ENCODE results near the gene PLEKHA6.
A peak's percentile ranks its signal among the peaks of the same experiment; 100 is the strongest.

Gene PLEKHA6

GRCh38 chr1:204289280-204289679, 70.4 kb downstream of the PLEKHA6 start:
- peaks cover 26% of the 10 kb centered on the region for H3K4me1 ChIP-seq (ENCODE audit: control insufficient read depth, low read depth, low read length)
- no peak overlapping the region for H2AK5ac ChIP-seq (ENCODE audit: low read length)
- H3K9ac ChIP-seq (ENCODE audit: low read length) = no peak overlapping the region
- no peak overlapping the region for H3K23ac ChIP-seq (ENCODE audit: low read length)
- no peak overlapping the region for H2BK120ac ChIP-seq (ENCODE audit: low read depth, low read length)
- H3K27ac ChIP-seq (ENCODE audit: low read depth, low read length) = no peak overlapping the region
- H3K18ac ChIP-seq (ENCODE audit: low read length) = no peak overlapping the region
- no peak overlapping the region for H3K4me2 ChIP-seq (ENCODE audit: low read length)
- H3K27me3 ChIP-seq (ENCODE audit: insufficient read depth, low read length, poor library complexity) = no peaks in the 10 kb centered on the region
- H3K79me2 ChIP-seq (ENCODE audit: control insufficient read depth, insufficient read depth, low read length) = peaks cover 4% of the 10 kb centered on the region
- H3K4me3 ChIP-seq (ENCODE audit: low read length) = no peak overlapping the region
- DNase-seq = peak; percentile 93
- H4K8ac ChIP-seq (ENCODE audit: low read depth, low read length) = no peak overlapping the region
- no peak overlapping the region for H2BK15ac ChIP-seq (replicated peaks; ENCODE audit: low read depth)
- H3K4ac ChIP-seq (ENCODE audit: low read depth, low read length) = no peak overlapping the region
- H4K5ac ChIP-seq (ENCODE audit: low read length) = no peak overlapping the region
- no peak overlapping the region for H3K56ac ChIP-seq (ENCODE audit: low read length)
- no peaks in the 10 kb centered on the region for H3K36me3 ChIP-seq (ENCODE audit: control insufficient read depth, insufficient read depth, low read length)
- no CpG with 5 or more reads among the region's 4 CpGs for WGBS (ENCODE audit: extremely low coverage, insufficient coverage, low lambda C conversion rate)
- peak overlapping the region; percentile 75 for H2BK5ac ChIP-seq (ENCODE audit: low read length)
- peaks cover 8% of the 10 kb centered on the region for H3K79me1 ChIP-seq (ENCODE audit: low read length)

- Histone ChIP-seq H3K27ac (ENCODE audit: low read depth, low read length) (peak overlapping the region; percentile 74), H4K8ac (ENCODE audit: low read depth, low read length) (no peak overlapping the region), H3K4me2 (ENCODE audit: low read length) (peak overlapping the region; percentile 58), H3K79me2 (ENCODE audit: control insufficient read depth, insufficient read depth, low read length) (peaks cover 4% of the 10 kb centered on the region), H3K79me1 (ENCODE audit: low read length) (peaks cover 8% of the 10 kb centered on the region), H3K9ac (ENCODE audit: low read length) (peak overlapping the region; percentile 69), H2AK5ac (ENCODE audit: low read length) (peak overlapping the region; percentile 43), H3K4ac (ENCODE audit: low read depth, low read length) (no peak overlapping the region), H3K18ac (ENCODE audit: low read length) (peak overlapping the region; percentile 3), H4K5ac (ENCODE audit: low read length) (no peak overlapping the region), H3K36me3 (ENCODE audit: control insufficient read depth, insufficient read depth, low read length) (no peaks in the 10 kb centered on the region), H2BK120ac (ENCODE audit: low read depth, low read length) (no peak overlapping the region), H2BK15ac (replicated peaks; ENCODE audit: low read depth) (no peak overlapping the region), H3K4me1 (ENCODE audit: control insufficient read depth, low read depth, low read length) (peaks cover 24% of the 10 kb centered on the region), H3K56ac (ENCODE audit: low read length) (peak overlapping the region; percentile 85), H3K4me3 (ENCODE audit: low read length) (no peak overlapping the region), H3K23ac (ENCODE audit: low read length) (no peak overlapping the region), H3K27me3 (ENCODE audit: insufficient read depth, low read length, poor library complexity) (no peaks in the 10 kb centered on the region), H2BK5ac (ENCODE audit: low read length) (peak overlapping the region; percentile 84)
- no CpG with 5 or more reads among the region's 8 CpGs for WGBS (ENCODE audit: extremely low coverage, insufficient coverage, low lambda C conversion rate)
- peak; percentile 88 for DNase-seq
Measured at GRCh38 chr1:204288021-204288588, 71.6 kb downstream of the PLEKHA6 start.

GRCh38 chr1:204287466-204287891, 72.2 kb downstream of the PLEKHA6 start:
- H3K4me3 ChIP-seq (ENCODE audit: low read length) = no peak overlapping the region
- peaks cover 4% of the 10 kb centered on the region for H3K79me2 ChIP-seq (ENCODE audit: control insufficient read depth, insufficient read depth, low read length)

GRCh38 chr1:204286831-204287421, 72.8 kb downstream of the PLEKHA6 start:
- H3K27me3 ChIP-seq (ENCODE audit: insufficient read depth, low read length, poor library complexity) = no peaks in the 10 kb centered on the region
- no peak overlapping the region for H3K4me3 ChIP-seq (ENCODE audit: low read length)
- peak overlapping the region; percentile 24 for H3K18ac ChIP-seq (ENCODE audit: low read length)
- peak overlapping the region; percentile 74 for H3K27ac ChIP-seq (ENCODE audit: low read depth, low read length)
- WGBS (ENCODE audit: extremely low coverage, insufficient coverage, low lambda C conversion rate) = no CpG with 5 or more reads among the region's 8 CpGs
- H3K79me2 ChIP-seq (ENCODE audit: control insufficient read depth, insufficient read depth, low read length) = peaks cover 4% of the 10 kb centered on the region
- H3K4me2 ChIP-seq (ENCODE audit: low read length) = peak overlapping the region; percentile 58
- H3K56ac ChIP-seq (ENCODE audit: low read length) = peak overlapping the region; percentile 85
- H2BK120ac ChIP-seq (ENCODE audit: low read depth, low read length) = no peak overlapping the region
- H3K4ac ChIP-seq (ENCODE audit: low read depth, low read length) = no peak overlapping the region
- peak overlapping the region; percentile 37 for H2AK5ac ChIP-seq (ENCODE audit: low read length)
- peak overlapping the region; percentile 29 for H3K23ac ChIP-seq (ENCODE audit: low read length)
- H4K5ac ChIP-seq (ENCODE audit: low read length) = no peak overlapping the region
- H3K9ac ChIP-seq (ENCODE audit: low read length) = peak overlapping the region; percentile 69
- H4K8ac ChIP-seq (ENCODE audit: low read depth, low read length) = no peak overlapping the region
- H2BK15ac ChIP-seq (replicated peaks; ENCODE audit: low read depth) = no peak overlapping the region
- H3K4me1 ChIP-seq (ENCODE audit: control insufficient read depth, low read depth, low read length) = peaks cover 24% of the 10 kb centered on the region
- peaks cover 8% of the 10 kb centered on the region for H3K79me1 ChIP-seq (ENCODE audit: low read length)
- peak; percentile 42 for DNase-seq
- H2BK5ac ChIP-seq (ENCODE audit: low read length) = peak overlapping the region; percentile 80
- H3K36me3 ChIP-seq (ENCODE audit: control insufficient read depth, insufficient read depth, low read length) = no peaks in the 10 kb centered on the region

More at GRCh38 chr1:204287466-204287891, 72.2 kb downstream of the PLEKHA6 start:
- DNase-seq = peak; percentile 64
- Histone ChIP-seq H3K9ac (ENCODE audit: low read length) (peak overlapping the region; percentile 69), H3K56ac (ENCODE audit: low read length) (peak overlapping the region; percentile 85), H3K36me3 (ENCODE audit: control insufficient read depth, insufficient read depth, low read length) (no peaks in the 10 kb centered on the region), H3K4me1 (ENCODE audit: control insufficient read depth, low read depth, low read length) (peaks cover 24% of the 10 kb centered on the region), H3K23ac (ENCODE audit: low read length) (peak overlapping the region; percentile 91), H2BK5ac (ENCODE audit: low read length) (peak overlapping the region; percentile 80), H2BK15ac (replicated peaks; ENCODE audit: low read depth) (no peak overlapping the region), H2BK120ac (ENCODE audit: low read depth, low read length) (no peak overlapping the region), H4K8ac (ENCODE audit: low read depth, low read length) (no peak overlapping the region), H3K79me1 (ENCODE audit: low read length) (peaks cover 8% of the 10 kb centered on the region), H3K18ac (ENCODE audit: low read length) (no peak overlapping the region), H3K27me3 (ENCODE audit: insufficient read depth, low read length, poor library complexity) (no peaks in the 10 kb centered on the region), H3K4me2 (ENCODE audit: low read length) (peak overlapping the region; percentile 58), H4K5ac (ENCODE audit: low read length) (no peak overlapping the region), H3K4ac (ENCODE audit: low read depth, low read length) (no peak overlapping the region), H3K27ac (ENCODE audit: low read depth, low read length) (peak overlapping the region; percentile 74), H2AK5ac (ENCODE audit: low read length) (peak overlapping the region; percentile 59)
- WGBS (ENCODE audit: extremely low coverage, insufficient coverage, low lambda C conversion rate) = no CpG with 5 or more reads among the region's 8 CpGs

GRCh38 chr1:204286315-204286714, 73.4 kb downstream of the PLEKHA6 start:
- Histone ChIP-seq H3K4ac (ENCODE audit: low read depth, low read length) (no peak overlapping the region), H2AK5ac (ENCODE audit: low read length) (peak overlapping the region; percentile 57), H2BK15ac (replicated peaks; ENCODE audit: low read depth) (no peak overlapping the region), H2BK5ac (ENCODE audit: low read length) (no peak overlapping the region), H4K5ac (ENCODE audit: low read length) (no peak overlapping the region), H3K36me3 (ENCODE audit: control insufficient read depth, insufficient read depth, low read length) (no peaks in the 10 kb centered on the region), H3K4me1 (ENCODE audit: control insufficient read depth, low read depth, low read length) (peaks cover 24% of the 10 kb centered on the region), H3K56ac (ENCODE audit: low read length) (no peak overlapping the region), H3K27ac (ENCODE audit: low read depth, low read length) (no peak overlapping the region), H2BK120ac (ENCODE audit: low read depth, low read length) (no peak overlapping the region), H3K4me3 (ENCODE audit: low read length) (no peak overlapping the region), H3K9ac (ENCODE audit: low read length) (no peak overlapping the region), H3K4me2 (ENCODE audit: low read length) (no peak overlapping the region), H4K8ac (ENCODE audit: low read depth, low read length) (no peak overlapping the region), H3K27me3 (ENCODE audit: insufficient read depth, low read length, poor library complexity) (no peaks in the 10 kb centered on the region), H3K18ac (ENCODE audit: low read length) (no peak overlapping the region), H3K79me1 (ENCODE audit: low read length) (peaks cover 8% of the 10 kb centered on the region), H3K23ac (ENCODE audit: low read length) (no peak overlapping the region), H3K79me2 (ENCODE audit: control insufficient read depth, insufficient read depth, low read length) (peaks cover 4% of the 10 kb centered on the region)
- DNase-seq = no peak
- WGBS (ENCODE audit: extremely low coverage, insufficient coverage, low lambda C conversion rate) = no CpG with 5 or more reads among the region's 5 CpGs

Measured in mesendoderm (in vitro differentiated cells).